Testis (tissue), 3 donors: ENCODE results near the gene INPP5F. TPM values are rescaled to one million over a fixed set of nuclear protein-coding genes. Genes with fewer than 3 reads are reported as not detected.

ENCODE experiments used
- DNase-seq: peaks from one replicate; pipeline ENCODE4 v3.0.0-alpha.2; 2019
- H3K27ac ChIP-seq, 2 donors: fragments of 200-600 bp; sonication (generic); one replicate each; pipeline ENCODE4 v1.5.1; 2019
- H3K27me3 ChIP-seq: fragments of 200-600 bp; sonication (generic); one replicate; pipeline ENCODE4 v1.5.1; 2019
- H3K36me3 ChIP-seq: fragments of 200-600 bp; sonication (generic); one replicate; pipeline ENCODE4 v1.5.1; 2017; ENCODE audit warnings: low read depth; ENCODE audit errors: missing control alignments
- H3K4me1 ChIP-seq: fragments of 200-600 bp; sonication (generic); one replicate; pipeline ENCODE4 v1.5.1; 2019
- H3K4me3 ChIP-seq, 2 donors: fragments of 200-600 bp; sonication (generic); one replicate each; pipeline ENCODE4 v1.5.1; 2017 to 2019
- H3K9me3 ChIP-seq: fragments of 200-600 bp; sonication (generic); one replicate; pipeline ENCODE4 v1.5.1; 2017
- POLR2A ChIP-seq: fragments of 450-650 bp; IDR thresholded peaks from one replicate; pipeline ENCODE4 v1.6.1; 2017; ENCODE audit warnings: antibody characterized with exemption, mild to moderate bottlenecking, moderate library complexity
- WGBS, 2 donors: methylation state at CpG; one replicate each; pipeline ENCODE4 v1.1.5; 2018; 5-methylcytosine and 5-hydroxymethylcytosine counted together
- intact Hi-C: fragments of 100-400 bp; cut with DNase I; formaldehyde crosslinking; loops from one replicate; pipeline ENCODE4 v1.15.1; 2023; ENCODE audit warnings: low total_unique reads
- polyA plus RNA-seq: library from polyadenylated mRNA; stranded (reverse); fragments of 350-450 nt; fragmentation: Illumina TruSeq; extraction: RNeasy Lipid Tissue Mini Kit (QIAGEN cat#74804); gene quantifications from one replicate; pipeline ENCODE4 v1.2.3, GENCODE V29; 2014; ENCODE audit warnings: low read depth, low replicate concordance; ENCODE audit not compliant: insufficient read depth
- total RNA-seq, 2 donors: library from RNA; depleted of rRNA; stranded (reverse); fragments of >200 nt; gene quantifications; one replicate each; pipeline ENCODE4 v1.2.3, GENCODE V29; 2016
- TF ChIP-seq, protein P1 (sequence below), 3 experiments: fragments of 450-650 bp in 2 of 3; fragments of 200-600 bp in 1 of 3; sonication (generic) in 1 of 3; IDR thresholded peaks; one replicate each; pipeline ENCODE4 v1.5.1; 2016 to 2019; ENCODE audit warnings: antibody characterized with exemption in 3 of 3, mild to moderate bottlenecking in 2 of 3, moderate library complexity in 1 of 3

Gene INPP5F
- total and polyA plus RNA-seq, 3 donors from 2014 or later, result 19.0 to 23.8 (median 21.9) TPM

DNA sequence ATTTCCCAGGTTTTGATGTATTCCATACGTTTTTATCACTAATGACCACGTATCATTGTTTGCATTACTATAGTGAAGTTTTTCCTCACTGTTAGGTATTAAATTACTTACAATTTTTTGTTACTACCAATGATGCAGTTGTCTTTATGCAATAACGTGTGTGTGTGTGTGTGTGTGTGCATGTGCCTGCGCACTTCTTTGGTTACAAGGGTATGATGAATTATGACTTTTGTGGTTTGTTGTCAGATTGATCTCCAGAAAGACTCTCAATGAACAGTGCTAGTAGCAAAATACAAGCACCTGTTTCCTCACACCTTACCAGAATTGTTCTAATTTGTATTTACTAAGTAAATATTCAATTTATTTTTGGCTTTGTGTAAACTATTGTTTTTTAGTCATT is 95.3 kb downstream of the INPP5F start:
- Histone ChIP-seq H3K4me1 (no peaks in the 10 kb centered on the region), H3K4me3 (no peak overlapping the region), H3K9me3 (no peaks in the 10 kb centered on the region), H3K27ac (no peak overlapping the region), H3K27me3 (no peaks in the 10 kb centered on the region), H3K36me3 (no peaks in the 10 kb centered on the region)
- intact Hi-C loops, result loop anchor here (10.0 kb wide), 1 partner anchor 84 kb away; no protein-coding TSS in a partner anchor
- TF ChIP-seq, protein P1, sequence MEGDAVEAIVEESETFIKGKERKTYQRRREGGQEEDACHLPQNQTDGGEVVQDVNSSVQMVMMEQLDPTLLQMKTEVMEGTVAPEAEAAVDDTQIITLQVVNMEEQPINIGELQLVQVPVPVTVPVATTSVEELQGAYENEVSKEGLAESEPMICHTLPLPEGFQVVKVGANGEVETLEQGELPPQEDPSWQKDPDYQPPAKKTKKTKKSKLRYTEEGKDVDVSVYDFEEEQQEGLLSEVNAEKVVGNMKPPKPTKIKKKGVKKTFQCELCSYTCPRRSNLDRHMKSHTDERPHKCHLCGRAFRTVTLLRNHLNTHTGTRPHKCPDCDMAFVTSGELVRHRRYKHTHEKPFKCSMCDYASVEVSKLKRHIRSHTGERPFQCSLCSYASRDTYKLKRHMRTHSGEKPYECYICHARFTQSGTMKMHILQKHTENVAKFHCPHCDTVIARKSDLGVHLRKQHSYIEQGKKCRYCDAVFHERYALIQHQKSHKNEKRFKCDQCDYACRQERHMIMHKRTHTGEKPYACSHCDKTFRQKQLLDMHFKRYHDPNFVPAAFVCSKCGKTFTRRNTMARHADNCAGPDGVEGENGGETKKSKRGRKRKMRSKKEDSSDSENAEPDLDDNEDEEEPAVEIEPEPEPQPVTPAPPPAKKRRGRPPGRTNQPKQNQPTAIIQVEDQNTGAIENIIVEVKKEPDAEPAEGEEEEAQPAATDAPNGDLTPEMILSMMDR (IDR thresholded peaks at IDR 0.05), result no peak
- no peak for TF ChIP-seq POLR2A
- DNase-seq, result no peak
- WGBS, 2 donors, result 79 to 82% methylated on average over 4 of the region's 4 CpGs

DNA sequence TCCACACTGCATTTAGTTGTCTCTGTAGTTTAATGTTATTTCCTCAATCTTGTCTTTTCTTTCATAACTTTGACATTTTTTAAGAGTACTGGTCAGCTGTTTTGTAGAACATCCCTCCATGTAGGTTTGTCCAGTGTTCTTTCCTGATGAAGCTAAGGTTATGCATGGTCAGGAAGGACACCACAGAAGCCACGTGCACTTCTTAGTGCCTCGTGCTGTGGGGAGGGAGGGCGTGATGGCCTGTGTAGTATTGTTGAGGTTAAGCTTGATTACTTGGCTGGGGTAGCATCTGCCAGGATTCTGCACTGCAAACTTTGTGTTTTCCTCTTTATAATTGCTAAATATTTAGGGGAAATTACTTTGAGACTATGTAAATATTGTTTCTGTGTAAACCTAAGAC is 98.4 kb downstream of the INPP5F start:
- 81 to 88% methylated on average over 3 of the region's 3 CpGs for WGBS, 2 donors
- DNase-seq, result no peak
- Histone ChIP-seq H3K36me3 (no peaks in the 10 kb centered on the region), H3K4me1 (no peaks in the 10 kb centered on the region), H3K27ac (no peak overlapping the region), H3K27me3 (no peaks in the 10 kb centered on the region), H3K9me3 (no peaks in the 10 kb centered on the region), H3K4me3 (no peak overlapping the region)
- no peak for TF ChIP-seq POLR2A
- TF ChIP-seq, protein P1 (IDR thresholded peaks at IDR 0.05), result no peak
- intact Hi-C loops, result loop anchor here (10.0 kb wide), 1 partner anchor 81 kb away; no protein-coding TSS in a partner anchor

DNA sequence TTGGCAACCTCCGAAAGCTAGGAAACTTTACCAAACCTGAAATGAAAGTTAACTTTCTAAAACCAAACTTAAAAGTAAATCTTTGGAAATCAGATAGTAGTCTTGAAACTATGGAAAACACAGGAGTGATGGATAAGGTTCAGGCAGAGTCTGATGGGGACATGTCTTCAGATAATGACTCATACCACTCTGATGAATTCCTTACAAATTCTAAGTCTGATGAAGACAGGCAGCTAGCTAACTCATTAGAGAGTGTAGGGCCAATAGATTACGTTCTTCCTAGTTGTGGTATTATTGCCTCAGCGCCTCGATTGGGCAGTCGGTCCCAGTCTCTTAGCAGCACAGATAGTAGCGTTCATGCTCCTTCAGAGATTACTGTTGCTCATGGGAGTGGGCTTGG is 100.9 kb downstream of the INPP5F start:
- WGBS, 2 donors, result 87 to 88% methylated on average over 6 of the region's 6 CpGs
- no peak overlapping the region for H3K4me3 ChIP-seq
- no peaks in the 10 kb centered on the region for H3K9me3 ChIP-seq
- intact Hi-C loops, result loop anchor here (10.0 kb wide), 1 partner anchor 78 kb away; no protein-coding TSS in a partner anchor
- TF ChIP-seq, protein P1 (IDR thresholded peaks at IDR 0.05), result no peak
- TF ChIP-seq POLR2A, result no peak
- H3K27me3 ChIP-seq, result no peaks in the 10 kb centered on the region
- no peaks in the 10 kb centered on the region for H3K36me3 ChIP-seq
- no peak for DNase-seq
- no peak overlapping the region for H3K27ac ChIP-seq
- no peaks in the 10 kb centered on the region for H3K4me1 ChIP-seq

DNA sequence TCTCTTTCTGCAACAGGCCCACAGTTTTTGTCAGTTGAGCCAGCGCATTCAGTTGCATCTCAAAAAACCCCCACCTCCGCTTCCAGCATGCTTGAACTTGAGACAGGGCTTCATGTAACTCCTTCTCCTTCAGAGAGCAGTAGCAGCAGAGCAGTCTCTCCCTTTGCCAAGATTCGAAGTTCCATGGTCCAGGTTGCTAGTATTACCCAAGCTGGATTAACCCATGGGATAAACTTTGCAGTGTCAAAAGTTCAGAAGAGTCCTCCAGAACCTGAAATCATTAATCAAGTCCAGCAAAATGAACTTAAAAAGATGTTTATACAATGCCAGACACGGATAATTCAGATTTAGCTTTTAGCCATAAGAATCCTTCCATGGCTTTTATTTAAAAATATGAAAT is 101.6 kb downstream of the INPP5F start:
- 79 to 89% methylated on average over 4 of the region's 4 CpGs for WGBS, 2 donors
- no peak for DNase-seq
- TF ChIP-seq POLR2A, result no peak
- TF ChIP-seq, protein P1 (IDR thresholded peaks at IDR 0.05), result no peak
- Histone ChIP-seq H3K9me3 (no peaks in the 10 kb centered on the region), H3K36me3 (no peaks in the 10 kb centered on the region), H3K4me3 (no peak overlapping the region), H3K4me1 (no peaks in the 10 kb centered on the region), H3K27me3 (no peaks in the 10 kb centered on the region), H3K27ac (no peak overlapping the region)
- intact Hi-C loops, result loop anchor here (10.0 kb wide), 1 partner anchor 77 kb away; no protein-coding TSS in a partner anchor

DNA sequence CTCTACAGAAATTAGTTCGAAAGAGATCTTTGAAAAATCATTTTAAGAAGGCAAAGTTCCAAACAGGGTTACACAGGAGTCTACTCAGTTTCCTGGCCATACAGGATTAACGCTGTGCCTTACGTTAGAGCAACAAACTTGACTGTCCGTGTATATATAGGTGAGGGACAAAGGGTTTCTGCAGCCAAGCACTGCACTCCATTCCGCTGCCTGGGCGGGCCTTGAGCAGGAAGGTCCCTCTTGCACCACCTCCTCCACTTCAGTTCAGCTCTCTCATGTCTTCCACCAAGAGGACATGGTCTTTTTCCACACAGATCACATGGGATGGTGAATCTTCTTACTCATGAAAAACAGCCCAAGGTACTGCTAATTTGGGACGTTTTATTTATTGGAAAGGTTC is 103.6 kb downstream of the INPP5F start:
- WGBS, 2 donors, result 89 to 91% methylated on average over 7 of the region's 7 CpGs
- H3K27ac ChIP-seq, result no peak overlapping the region
- no peaks in the 10 kb centered on the region for H3K4me1 ChIP-seq
- H3K9me3 ChIP-seq, result no peaks in the 10 kb centered on the region
- H3K27me3 ChIP-seq, result no peaks in the 10 kb centered on the region
- intact Hi-C loops, result loop anchor here (10.0 kb wide), 1 partner anchor 75 kb away; no protein-coding TSS in a partner anchor
- H3K4me3 ChIP-seq, result no peak overlapping the region
- no peak for TF ChIP-seq POLR2A
- TF ChIP-seq, protein P1 (IDR thresholded peaks at IDR 0.05), result no peak
- H3K36me3 ChIP-seq, result no peaks in the 10 kb centered on the region
- DNase-seq, result no peak
